BLaER1 treated with 17β-estradiol and CSF1 and Interleukin-3, amounts not matched to agents 10 nM and 100 nM (cell line): ENCODE data around the gene TMEM204.
A peak's percentile ranks its signal among the peaks of the same experiment; 100 is the strongest.

Experiments
- H3K27ac ChIP-seq, 11 experiments: shearing (Covaris generic); formaldehyde crosslinking; 2 replicates each; pipeline ENCODE4 v1.8.1; 2022
- H3K27me3 ChIP-seq, 11 experiments: shearing (Covaris generic); formaldehyde crosslinking; 2 replicates each; pipeline ENCODE4 v1.8.1; 2022
- H3K36me3 ChIP-seq, 11 experiments: shearing (Covaris generic); formaldehyde crosslinking; 2 replicates each; pipeline ENCODE4 v1.8.1; 2022
- H3K4me1 ChIP-seq, 10 experiments: shearing (Covaris generic); formaldehyde crosslinking; 2 replicates each; pipeline ENCODE4 v1.8.1; 2022
- H3K4me2 ChIP-seq, 11 experiments: shearing (Covaris generic); formaldehyde crosslinking; 2 replicates each; pipeline ENCODE4 v1.8.1; 2022
- H3K4me3 ChIP-seq, 10 experiments: shearing (Covaris generic); formaldehyde crosslinking; 2 replicates each; pipeline ENCODE4 v1.8.1; 2022
- H3K9ac ChIP-seq, 11 experiments: shearing (Covaris generic); formaldehyde crosslinking; 2 replicates each; pipeline ENCODE4 v1.8.1; 2022
- H3K9me3 ChIP-seq, 11 experiments: shearing (Covaris generic); formaldehyde crosslinking; replicated peaks in 1 of 11; 2 replicates each; pipeline ENCODE4 v1.8.1; 2022
- H4K20me1 ChIP-seq, 11 experiments: shearing (Covaris generic); formaldehyde crosslinking; 2 replicates each; pipeline ENCODE4 v1.8.1; 2022
- Cebpa-rat ChIP-seq, 11 experiments: shearing (Covaris generic); IDR thresholded peaks; 2 replicates each; pipeline ENCODE4 v1.8.1; 2022

Gene TMEM204

GRCh38 chr16:1492082-1492922, 41.2 kb upstream of the TMEM204 start:
- TF ChIP-seq Cebpa-rat (IDR thresholded peaks at IDR 0.05) = no peak
- peaks cover 26 to 32% (median 29%) of the 10 kb centered on the region in 11 experiments; a peak in 21 of 22 replicates for H3K36me3 ChIP-seq
- H3K4me2 ChIP-seq = peak overlapping the region; percentile 68 to 95 (median 82)
- no peaks in the 10 kb centered on the region for H3K27me3 ChIP-seq
- H3K27ac ChIP-seq = peak overlapping the region; percentile 87 to 97 (median 95)
- H4K20me1 ChIP-seq = peaks cover 0 to 37% (median 33%) of the 10 kb centered on the region in 11 experiments; a peak in 17 of 22 replicates
- H3K9me3 ChIP-seq = no peaks in the 10 kb centered on the region
- H3K4me3 ChIP-seq = peak overlapping the region; percentile 73 to 97 (median 90); a peak in 19 of 20 replicates
- peaks cover 19 to 34% (median 30%) of the 10 kb centered on the region in 10 experiments for H3K4me1 ChIP-seq
- peak overlapping the region; percentile 90 to 98 (median 97) for H3K9ac ChIP-seq

GRCh38 chr16:1492923-1493745, 40.3 kb upstream of the TMEM204 start, which contains the start of gene TELO2:
TSS of gene TELO2 (plus strand) at chr16:1493360. CDS start at chr16:1494282, 922 bp downstream.
- Histone ChIP-seq H3K9me3 (no peaks in the 10 kb centered on the region), H3K27ac (peak within 1 kb of the TSS; percentile 87 to 97 (median 95)), H3K4me2 (peak within 1 kb of the TSS; percentile 82 to 100 (median 95)), H3K36me3 (peaks cover 34 to 40% (median 38%) of the 10 kb centered on the region in 11 experiments; a peak in 21 of 22 replicates), H4K20me1 (peaks cover 0 to 46% (median 40%) of the 10 kb centered on the region in 11 experiments; a peak in 17 of 22 replicates), H3K4me3 (peak within 1 kb of the TSS; percentile 73 to 97 (median 90)), H3K4me1 (peaks cover 19 to 34% (median 30%) of the 10 kb centered on the region in 10 experiments), H3K9ac (peak within 1 kb of the TSS; percentile 90 to 98 (median 97)), H3K27me3 (no peaks in the 10 kb centered on the region)
- no peak for TF ChIP-seq Cebpa-rat (IDR thresholded peaks at IDR 0.05)

GRCh38 chr16:1493746-1494094, 39.7 kb upstream of the TMEM204 start:
- Histone ChIP-seq H4K20me1 (peaks cover 0 to 51% (median 40%) of the 10 kb centered on the region in 11 experiments; a peak in 17 of 22 replicates), H3K27ac (peak overlapping the region; percentile 87 to 97 (median 95); a peak in 21 of 22 replicates), H3K9me3 (no peaks in the 10 kb centered on the region), H3K27me3 (no peaks in the 10 kb centered on the region), H3K9ac (peak overlapping the region; percentile 90 to 98 (median 97)), H3K4me2 (peak overlapping the region; percentile 82 to 100 (median 95)), H3K4me1 (peaks cover 19 to 34% (median 30%) of the 10 kb centered on the region in 10 experiments), H3K4me3 (peak overlapping the region; percentile 73 to 97 (median 90)), H3K36me3 (peaks cover 39 to 46% (median 44%) of the 10 kb centered on the region in 11 experiments; a peak in 21 of 22 replicates)
- TF ChIP-seq Cebpa-rat (IDR thresholded peaks at IDR 0.05) = no peak

GRCh38 chr16:1494129-1494640, 39.3 kb upstream of the TMEM204 start:
- Histone ChIP-seq H4K20me1 (peaks cover 0 to 56% (median 44%) of the 10 kb centered on the region in 11 experiments; a peak in 17 of 22 replicates), H3K4me2 (peak overlapping the region; percentile 82 to 100 (median 95)), H3K4me1 (peaks cover 19 to 33% (median 30%) of the 10 kb centered on the region in 10 experiments), H3K27me3 (no peaks in the 10 kb centered on the region), H3K36me3 (peaks cover 44 to 50% (median 48%) of the 10 kb centered on the region in 11 experiments), H3K4me3 (peak overlapping the region; percentile 73 to 97 (median 90)), H3K9ac (peak overlapping the region; percentile 90 to 98 (median 97)), H3K9me3 (no peaks in the 10 kb centered on the region), H3K27ac (peak overlapping the region in 9 of 11 experiments; percentile 87 to 97 (median 95); a peak in 18 of 22 replicates)
- TF ChIP-seq Cebpa-rat (IDR thresholded peaks at IDR 0.05) = no peak

- Histone ChIP-seq H3K4me2 (peak overlapping the region; percentile 82 to 100 (median 95)), H3K9ac (peak overlapping the region; percentile 90 to 98 (median 97); a peak in 21 of 22 replicates), H3K4me1 (peaks cover 19 to 33% (median 29%) of the 10 kb centered on the region in 10 experiments), H4K20me1 (peaks cover 0 to 57% (median 44%) of the 10 kb centered on the region in 11 experiments; a peak in 17 of 22 replicates), H3K27ac (peak overlapping the region in 6 of 11 experiments; percentile 87 to 97 (median 94); a peak in 5 of 22 replicates), H3K9me3 (no peaks in the 10 kb centered on the region), H3K4me3 (peak overlapping the region in 9 of 10 experiments; percentile 73 to 97 (median 91); a peak in 18 of 20 replicates), H3K36me3 (peaks cover 47 to 55% (median 52%) of the 10 kb centered on the region in 11 experiments), H3K27me3 (no peaks in the 10 kb centered on the region)
- TF ChIP-seq Cebpa-rat (IDR thresholded peaks at IDR 0.05) = no peak
Observed at GRCh38 chr16:1494711-1495110, 38.8 kb upstream of the TMEM204 start.

- Histone ChIP-seq H3K36me3 (peaks cover 53 to 61% (median 58%) of the 10 kb centered on the region in 11 experiments), H3K4me1 (peaks cover 19 to 33% (median 29%) of the 10 kb centered on the region in 10 experiments), H3K9me3 (no peaks in the 10 kb centered on the region), H3K27me3 (no peaks in the 10 kb centered on the region), H3K4me2 (peak overlapping the region; percentile 82 to 100 (median 95); a peak in 19 of 22 replicates), H3K27ac (no peak overlapping the region; a peak in 1 of 22 replicates), H3K4me3 (peak overlapping the region in 4 of 10 experiments; percentile 86 to 96 (median 92); a peak in 3 of 20 replicates), H4K20me1 (peaks cover 0 to 64% (median 44%) of the 10 kb centered on the region in 11 experiments; a peak in 17 of 22 replicates), H3K9ac (peak overlapping the region; percentile 90 to 98 (median 97); a peak in 19 of 22 replicates)
- no peak for TF ChIP-seq Cebpa-rat (IDR thresholded peaks at IDR 0.05)
Observed at GRCh38 chr16:1495211-1495888, 38.1 kb upstream of the TMEM204 start.

GRCh38 chr16:1495889-1496262, 37.6 kb upstream of the TMEM204 start:
- H3K36me3 ChIP-seq = peaks cover 59 to 66% (median 64%) of the 10 kb centered on the region in 11 experiments
- H4K20me1 ChIP-seq = peaks cover 0 to 68% (median 49%) of the 10 kb centered on the region in 11 experiments; a peak in 17 of 22 replicates
- peaks cover 19 to 33% (median 29%) of the 10 kb centered on the region in 10 experiments for H3K4me1 ChIP-seq
- no peak for TF ChIP-seq Cebpa-rat (IDR thresholded peaks at IDR 0.05)
- peak overlapping the region in 10 of 11 experiments; percentile 90 to 98 (median 97); a peak in 15 of 22 replicates for H3K9ac ChIP-seq
- H3K9me3 ChIP-seq = no peaks in the 10 kb centered on the region
- H3K4me3 ChIP-seq = no peak overlapping the region
- H3K27ac ChIP-seq = no peak overlapping the region
- H3K27me3 ChIP-seq = no peaks in the 10 kb centered on the region
- peak overlapping the region in 8 of 11 experiments; percentile 83 to 98 (median 95); a peak in 7 of 22 replicates for H3K4me2 ChIP-seq
